Psoas muscle (tissue), 8 donors: ENCODE results near the gene SH3RF3. TPM values are rescaled to one million over a fixed set of nuclear protein-coding genes. Genes with fewer than 3 reads are reported as not detected.
A peak's percentile ranks its signal among the peaks of the same experiment; 100 is the strongest.

Experiments used
- ATAC-seq, 4 donors: fragments of 200-7000 bp; cut with Tn5 transposase; one replicate each; pipeline ENCODE4 v1.9.1; 2020; ENCODE audit warnings: moderate library complexity in 3 of 4, mild to moderate bottlenecking in 2 of 4
- DNase-seq, 2 donors: peaks; one replicate each; pipeline ENCODE4 v3.0.0-alpha.2; 2020
- H3K27ac ChIP-seq: fragments of 200-600 bp; one replicate; pipeline ENCODE4 v1.8.0; 2022
- H3K27me3 ChIP-seq, 3 donors: fragments of 200-600 bp in 1 of 3; one replicate each; pipeline versions ENCODE4 v1.6.1 to v1.8.0; 2013 to 2022; ENCODE audit warnings: low read length in 2 of 3, mild to moderate bottlenecking in 2 of 3, moderate library complexity in 1 of 3; ENCODE audit not compliant: insufficient read depth in 3 of 3
- H3K36me3 ChIP-seq, 2 donors: fragments of 200-600 bp in 1 of 2; one replicate each; pipeline versions ENCODE4 v1.6.1 to v1.8.0; 2013 to 2022; ENCODE audit warnings: low read depth in 1 of 2, mild to moderate bottlenecking in 1 of 2, moderate library complexity in 1 of 2; ENCODE audit not compliant: insufficient read depth in 1 of 2
- H3K4me1 ChIP-seq: fragments of 200-600 bp; one replicate; pipeline ENCODE4 v1.8.0; 2022
- H3K4me3 ChIP-seq: fragments of 200-600 bp; one replicate; pipeline ENCODE4 v1.8.0; 2022; ENCODE audit warnings: mild to moderate bottlenecking
- H3K9me3 ChIP-seq: fragments of 200-600 bp; one replicate; pipeline ENCODE4 v1.8.0; 2022
- CTCF ChIP-seq: fragments of 200-600 bp; IDR thresholded peaks from one replicate; pipeline ENCODE4 v1.8.0; 2022; ENCODE audit warnings: antibody characterized with exemption
- WGBS, 3 donors: extraction: QIAGEN DNeasy Blood & Tissue Kit; methylation state at CpG; one replicate each; pipeline versions ENCODE4 v1.1.6 to v1.1.7; 2013; 5-methylcytosine and 5-hydroxymethylcytosine counted together
- intact Hi-C, 2 donors: fragments of 100-400 bp; cut with DNase I; formaldehyde crosslinking; loops; one replicate each; pipeline versions ENCODE4 v1.11.0 to v1.14.2; 2022
- polyA plus RNA-seq, 3 donors: library from polyadenylated mRNA; stranded (reverse); fragments of 200-250 nt; gene quantifications; one replicate each; pipeline ENCODE4 v1.2.3, GENCODE V29; 2013
- total RNA-seq, 4 donors: library from RNA; stranded (reverse); fragmentation: NEBNext Ultra II Directional in 2 of 4; extraction: Animal tissue kit (Norgen Biotek cat#: 25700) in 2 of 4; gene quantifications; one replicate each; pipeline versions ENCODE4 v1.2.1 to v1.2.4, GENCODE V29; 2021 to 2023
- donor health status: healthy with polysubstance abuse.
- donor health status: DM: no; HTN: no; CAD: no; lungs with moderate emphysema.
- donor health status: Bipolar disorder and iron deficiency.
- donor health status: healthy.
- donor health status: DM: yes; HTN: yes; CAD: no.
- donor health status: DM: no; HTN: no; CAD: no.
- donor health status: DM: no; HTN: no; CAD: no.
- donor health status: DM: yes; HTN: yes; CAD: no.

Gene SH3RF3
- total and polyA plus RNA-seq, 7 donors = 4.6 to 27.0 (median 9.0) TPM

GRCh38 chr2:109147405-109147804 is 18.4 kb downstream of the SH3RF3 start:
- H3K27ac ChIP-seq = no peak overlapping the region
- ATAC-seq (no peak), DNase-seq (no peak)
- H3K27me3 ChIP-seq = no peaks in the 10 kb centered on the region
- H3K4me3 ChIP-seq = no peak overlapping the region
- no peaks in the 10 kb centered on the region for H3K4me1 ChIP-seq
- no peaks in the 10 kb centered on the region for H3K9me3 ChIP-seq
- intact Hi-C loops = no loop called here
- WGBS, 3 donors = 97 to 98% (median 97%) methylated on average over 7 of the region's 7 CpGs
- TF ChIP-seq CTCF = no peak
- no peaks in the 10 kb centered on the region for H3K36me3 ChIP-seq

- DNase-seq = no peak
- 70 to 80% (median 74%) methylated on average over 12 of the region's 12 CpGs for WGBS, 3 donors
- Histone ChIP-seq H3K4me3 (no peak overlapping the region), H3K36me3 (no peaks in the 10 kb centered on the region), H3K4me1 (no peaks in the 10 kb centered on the region), H3K9me3 (no peaks in the 10 kb centered on the region), H3K27ac (no peak overlapping the region), H3K27me3 (no peaks in the 10 kb centered on the region)
- peak in 2 of 4 donors; percentile 28 to 64 for ATAC-seq
- TF ChIP-seq CTCF = no peak
- intact Hi-C loops = no loop called here
Measured at GRCh38 chr2:109148117-109148746, 19.2 kb downstream of the SH3RF3 start.

GRCh38 chr2:109148991-109149645 is 20.1 kb downstream of the SH3RF3 start:
- H3K9me3 ChIP-seq = no peaks in the 10 kb centered on the region
- DNase-seq = no peak
- WGBS, 3 donors = 54 to 73% (median 59%) methylated on average over 8 of the region's 8 CpGs
- no peak for TF ChIP-seq CTCF
- H3K27ac ChIP-seq = no peak overlapping the region
- intact Hi-C loops = no loop called here
- no peak overlapping the region for H3K4me3 ChIP-seq
- H3K36me3 ChIP-seq = no peaks in the 10 kb centered on the region
- peak in 1 of 4 donors; percentile 31 for ATAC-seq
- H3K4me1 ChIP-seq = peaks cover 3% of the 10 kb centered on the region
- no peaks in the 10 kb centered on the region for H3K27me3 ChIP-seq

GRCh38 chr2:109150559-109150958 is 21.6 kb downstream of the SH3RF3 start:
- 95 to 97% (median 96%) methylated on average over 3 of the region's 3 CpGs for WGBS, 3 donors
- TF ChIP-seq CTCF = no peak
- ATAC-seq (no peak), DNase-seq (no peak)
- intact Hi-C loops = no loop called here
- no peak overlapping the region for H3K4me3 ChIP-seq
- H3K36me3 ChIP-seq = no peaks in the 10 kb centered on the region
- H3K27ac ChIP-seq = no peak overlapping the region
- H3K4me1 ChIP-seq = peaks cover 3% of the 10 kb centered on the region
- H3K9me3 ChIP-seq = no peaks in the 10 kb centered on the region
- H3K27me3 ChIP-seq = no peaks in the 10 kb centered on the region
